Measurements from ENCODE around the gene SIAH1. TPM values are rescaled to one million over a fixed set of nuclear protein-coding genes. Genes with fewer than 3 reads are reported as not detected.

The SIAH1 gene
- total and polyA plus RNA-seq, 2 experiments from 2014 or later = 24.4 to 29.9 TPM

DNA sequence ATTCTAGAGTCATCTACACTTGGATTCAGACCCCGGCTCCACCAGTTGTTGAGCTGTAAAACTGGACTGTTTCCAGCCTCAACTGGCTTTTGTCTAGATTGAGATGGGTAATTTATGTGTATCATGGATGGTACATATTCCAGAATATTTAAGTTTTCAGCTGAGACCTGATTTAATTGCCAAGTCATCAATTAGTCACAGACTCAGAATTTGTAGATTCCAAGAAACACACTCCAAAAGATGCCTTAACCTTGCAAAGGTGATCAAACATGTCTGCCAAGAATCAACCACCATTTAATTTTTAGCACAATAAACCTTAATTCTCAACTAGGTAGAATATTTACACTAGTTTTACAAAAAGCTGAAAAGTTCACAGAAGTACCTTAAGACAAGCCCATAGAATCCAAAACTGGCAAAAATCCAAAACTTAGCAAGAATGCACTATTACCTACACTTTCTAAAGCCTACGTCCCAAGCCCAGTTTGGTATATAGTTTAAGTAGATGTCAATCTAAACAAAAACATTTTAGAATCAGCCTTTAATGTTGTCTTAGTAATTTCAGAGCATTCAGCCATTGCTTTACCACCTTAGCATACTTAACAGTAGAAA is 17.7 kb downstream of the SIAH1 start:
- Histone ChIP-seq H3K4me1 (ENCODE audit: insufficient read depth) (peaks cover 39% of the 10 kb centered on the region), H4K20me1 (ENCODE audit: insufficient read depth) (no peaks in the 10 kb centered on the region), H3K36me3 (ENCODE audit: low read depth) (no peaks in the 10 kb centered on the region), H3K9ac (peak overlapping the region; percentile 95; the same call in 1 of the 2 replicates), H3K27ac (peak overlapping the region; percentile 99), H3F3A (ENCODE audit: insufficient read depth) (peaks cover 48% of the 10 kb centered on the region), H3K9me3 (ENCODE audit: low read depth) (no peaks in the 10 kb centered on the region), H3K9me2 (ENCODE audit: insufficient read depth) (no peaks in the 10 kb centered on the region), H3K4me3 (peak overlapping the region; percentile 79; the same call in 1 of the 2 replicates), H3K79me2 (ENCODE audit: insufficient read depth) (peaks cover 91% of the 10 kb centered on the region), H2AFZ (no peak overlapping the region), H3K4me2 (ENCODE audit: unreplicated experiment) (peak overlapping the region; percentile 99), H3K27me3 (replicated peaks; ENCODE audit: insufficient read depth) (no peaks in the 10 kb centered on the region)
- TF ChIP-seq EZH2 (IDR thresholded peaks at IDR 0.05; ENCODE audit: insufficient read depth, poor library complexity, severe bottlenecking) (no peak), EZH2phosphoT487 (IDR thresholded peaks at IDR 0.05; ENCODE audit: insufficient read depth, low read depth) (no peak)
- whole genome bisulfite sequencing, 2 experiments (ENCODE audit: low coverage in 1 of 2, low lambda C conversion rate in 2 of 2, missing lambda C conversion rate in 2 of 2) = 41 to 44% methylated on average over 2 of the region's 2 CpGs
- DNase-seq = peak; percentile 28
- in situ Hi-C loops (cut with MboI) = no loop called here

DNA sequence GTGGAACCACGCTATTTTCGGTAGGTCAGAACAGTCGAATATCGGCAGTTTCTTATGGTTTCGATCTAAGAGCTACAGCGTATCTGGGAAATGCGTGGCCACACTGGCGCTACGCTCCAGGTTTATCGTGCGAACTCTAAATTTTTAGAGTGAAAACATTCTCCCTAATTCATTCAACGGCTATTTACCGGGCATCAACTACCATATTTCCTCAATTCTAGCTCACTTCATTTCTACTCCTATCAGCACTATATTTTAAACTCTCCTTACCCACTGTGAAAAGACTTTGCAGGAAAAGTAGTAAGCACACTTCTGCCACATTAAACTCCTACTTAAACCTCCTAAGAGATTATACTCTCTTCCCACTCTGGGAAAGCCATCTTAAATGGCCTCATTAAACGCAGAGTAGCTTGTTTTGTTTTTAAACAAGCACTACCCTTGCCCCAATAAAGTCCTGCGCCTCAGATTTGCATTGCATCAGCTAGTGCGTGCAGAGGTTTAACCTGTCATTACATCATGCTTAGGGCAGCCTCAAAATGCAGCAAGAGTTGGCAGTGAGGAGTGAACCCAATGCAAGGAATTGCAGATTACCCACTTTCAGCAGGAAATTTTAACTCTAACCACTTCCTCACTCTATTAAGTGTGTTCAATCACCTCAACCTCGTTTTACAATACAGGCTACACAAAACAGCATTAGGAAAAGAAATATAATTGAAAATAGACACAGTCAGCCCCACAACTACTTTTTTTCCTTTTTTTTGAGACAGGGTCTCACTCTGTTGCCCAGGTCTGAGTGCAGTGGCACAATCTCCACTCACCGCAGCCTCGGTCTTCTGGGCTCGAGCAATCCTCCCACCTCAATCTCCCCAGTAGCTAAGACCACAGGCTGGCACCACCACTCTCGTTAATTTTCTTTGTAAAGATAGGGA is 18.8 kb downstream of the SIAH1 start:
- H3K36me3 ChIP-seq (ENCODE audit: low read depth) = peaks cover 5% of the 10 kb centered on the region; the same call in 1 of the 2 replicates
- H3K27ac ChIP-seq = peak overlapping the region; percentile 99
- no peaks in the 10 kb centered on the region for H3K9me2 ChIP-seq (ENCODE audit: insufficient read depth)
- peaks cover 49% of the 10 kb centered on the region for H3F3A ChIP-seq (ENCODE audit: insufficient read depth)
- H3K9me3 ChIP-seq (ENCODE audit: low read depth) = no peaks in the 10 kb centered on the region
- peak; percentile 93 for DNase-seq
- H3K79me2 ChIP-seq (ENCODE audit: insufficient read depth) = peaks cover 91% of the 10 kb centered on the region
- peak overlapping the region; percentile 79 for H3K4me3 ChIP-seq
- 15 to 17% methylated on average over 21 of the region's 21 CpGs for WGBS, 2 experiments (ENCODE audit: low coverage in 1 of 2, low lambda C conversion rate in 2 of 2, missing lambda C conversion rate in 2 of 2)
- no peaks in the 10 kb centered on the region for H4K20me1 ChIP-seq (ENCODE audit: insufficient read depth)
- H3K27me3 ChIP-seq (replicated peaks; ENCODE audit: insufficient read depth) = no peaks in the 10 kb centered on the region
- in situ Hi-C loops (cut with MboI) = no loop called here
- H3K4me2 ChIP-seq (ENCODE audit: unreplicated experiment) = peak overlapping the region; percentile 99
- TF ChIP-seq EZH2 (IDR thresholded peaks at IDR 0.05; ENCODE audit: insufficient read depth, poor library complexity, severe bottlenecking) (no peak), EZH2phosphoT487 (IDR thresholded peaks at IDR 0.05; ENCODE audit: insufficient read depth, low read depth) (no peak)
- peaks cover 33% of the 10 kb centered on the region for H3K4me1 ChIP-seq (ENCODE audit: insufficient read depth)
- peak overlapping the region; percentile 95 for H3K9ac ChIP-seq
- peak overlapping the region; percentile 66 for H2AFZ ChIP-seq

DNA sequence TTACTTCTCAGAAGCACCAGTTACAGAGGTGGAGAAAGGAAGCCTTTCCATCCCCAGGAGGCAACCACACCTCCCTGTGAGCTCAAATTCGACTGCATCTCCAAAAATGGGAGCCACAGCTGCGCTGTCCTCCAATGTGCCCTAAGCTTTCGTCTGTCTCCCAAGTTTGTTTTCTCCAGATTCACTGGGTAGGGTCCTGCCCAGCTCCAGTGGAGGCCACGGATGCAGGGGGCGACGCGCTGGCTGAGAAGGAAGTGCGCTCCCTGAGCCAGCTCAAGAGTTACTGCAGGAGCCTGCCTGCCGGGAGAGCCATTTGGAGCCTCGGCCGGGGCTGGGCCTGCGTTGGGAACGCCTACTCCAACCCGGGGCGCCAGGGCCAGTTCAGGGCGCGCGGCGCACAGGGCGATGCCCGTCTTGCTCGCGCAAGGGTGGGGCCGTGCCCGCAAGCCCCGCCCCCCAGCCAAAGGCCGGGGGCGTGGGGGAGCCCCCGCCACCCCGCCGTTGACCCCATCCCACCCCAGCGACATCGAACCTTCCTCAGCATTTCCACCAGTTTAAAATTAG is 19.5 kb downstream of the SIAH1 start:
- Histone ChIP-seq H3K9ac (peak overlapping the region; percentile 95), H3K9me3 (ENCODE audit: low read depth) (no peaks in the 10 kb centered on the region), H2AFZ (peak overlapping the region; percentile 66), H3K4me3 (peak overlapping the region; percentile 79), H4K20me1 (ENCODE audit: insufficient read depth) (no peaks in the 10 kb centered on the region), H3K9me2 (ENCODE audit: insufficient read depth) (no peaks in the 10 kb centered on the region), H3K27me3 (replicated peaks; ENCODE audit: insufficient read depth) (no peaks in the 10 kb centered on the region), H3K4me1 (ENCODE audit: insufficient read depth) (peaks cover 28% of the 10 kb centered on the region), H3K4me2 (ENCODE audit: unreplicated experiment) (peak overlapping the region; percentile 99), H3K27ac (peak overlapping the region; percentile 99), H3F3A (ENCODE audit: insufficient read depth) (peaks cover 51% of the 10 kb centered on the region), H3K79me2 (ENCODE audit: insufficient read depth) (peaks cover 91% of the 10 kb centered on the region), H3K36me3 (ENCODE audit: low read depth) (peaks cover 10% of the 10 kb centered on the region; the same call in 1 of the 2 replicates)
- TF ChIP-seq EZH2phosphoT487 (IDR thresholded peaks at IDR 0.05; ENCODE audit: insufficient read depth, low read depth) (no peak), EZH2 (IDR thresholded peaks at IDR 0.05; ENCODE audit: insufficient read depth, poor library complexity, severe bottlenecking) (no peak)
- 1 to 3% methylated on average over 25 to 31 of the region's 33 CpGs for WGBS, 2 experiments (ENCODE audit: low coverage in 1 of 2, low lambda C conversion rate in 2 of 2, missing lambda C conversion rate in 2 of 2)
- in situ Hi-C loops (cut with MboI) = no loop called here
- peak; percentile 98 for DNase-seq

DNA sequence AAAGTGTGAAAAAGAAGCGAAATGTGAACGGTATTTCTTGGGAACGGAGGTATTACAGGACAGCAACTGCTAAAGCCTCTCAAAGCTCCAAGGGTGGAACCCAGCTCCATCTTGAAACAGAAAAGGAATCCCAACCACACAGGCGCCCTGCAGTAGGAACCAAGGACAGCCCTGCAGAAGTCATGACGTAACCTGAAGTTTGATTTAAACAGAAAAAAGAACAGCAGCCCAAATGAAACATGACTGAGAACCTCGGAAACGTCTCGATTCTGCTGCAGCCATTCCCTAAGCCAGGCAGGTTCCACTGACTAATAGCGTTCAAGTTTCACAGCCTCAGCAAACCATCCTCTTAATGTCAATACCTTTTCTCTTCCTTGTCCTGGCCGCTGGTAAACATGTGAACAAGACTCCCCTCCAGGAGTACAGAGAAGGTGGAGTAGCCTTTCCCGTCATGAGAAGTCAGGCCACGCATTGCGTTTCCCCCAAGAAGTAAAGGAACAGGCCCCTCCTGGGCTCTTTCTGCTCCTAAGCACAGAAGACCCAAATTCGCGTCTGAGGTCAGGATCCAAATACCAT is 20.1 kb downstream of the SIAH1 start:
- Histone ChIP-seq H3K4me2 (ENCODE audit: unreplicated experiment) (peak overlapping the region; percentile 99), H3K27me3 (replicated peaks; ENCODE audit: insufficient read depth) (no peaks in the 10 kb centered on the region), H3K4me1 (ENCODE audit: insufficient read depth) (peaks cover 28% of the 10 kb centered on the region), H3K79me2 (ENCODE audit: insufficient read depth) (peaks cover 91% of the 10 kb centered on the region), H2AFZ (peak overlapping the region; percentile 66), H3K36me3 (ENCODE audit: low read depth) (peaks cover 10% of the 10 kb centered on the region; the same call in 1 of the 2 replicates), H3K9me2 (ENCODE audit: insufficient read depth) (no peaks in the 10 kb centered on the region), H3F3A (ENCODE audit: insufficient read depth) (peaks cover 53% of the 10 kb centered on the region), H3K4me3 (peak overlapping the region; percentile 79), H3K9ac (peak overlapping the region; percentile 95), H4K20me1 (ENCODE audit: insufficient read depth) (no peaks in the 10 kb centered on the region), H3K9me3 (ENCODE audit: low read depth) (no peaks in the 10 kb centered on the region), H3K27ac (peak overlapping the region; percentile 99)
- in situ Hi-C loops (cut with MboI) = no loop called here
- TF ChIP-seq EZH2 (IDR thresholded peaks at IDR 0.05; ENCODE audit: insufficient read depth, poor library complexity, severe bottlenecking) = no peak
- no peak for TF ChIP-seq EZH2phosphoT487 (IDR thresholded peaks at IDR 0.05; ENCODE audit: insufficient read depth, low read depth)
- DNase-seq = peak; percentile 23
- 66 to 67% methylated on average over 15 of the region's 15 CpGs for WGBS, 2 experiments (ENCODE audit: low coverage in 1 of 2, low lambda C conversion rate in 2 of 2, missing lambda C conversion rate in 2 of 2)
